ENCODE measurements around the gene RPL27A.
A peak's percentile ranks its signal among the peaks of the same experiment; 100 is the strongest.

RPL27A gene

GRCh38 chr11:8707541-8708191 lies 25.1 kb downstream of the RPL27A start:
- no peak for DNase-seq (ENCODE audit: low read depth)
- H3K4me3 ChIP-seq (ENCODE audit: low read length), result no peak overlapping the region
- TF ChIP-seq CTCF (conservative IDR thresholded peaks at IDR 0.05; ENCODE audit: low read depth, low read length), result no peak

GRCh38 chr11:8709002-8709672 lies 26.5 kb downstream of the RPL27A start:
- TF ChIP-seq CTCF (conservative IDR thresholded peaks at IDR 0.05; ENCODE audit: low read depth, low read length), result no peak
- peak; percentile 96 for DNase-seq (ENCODE audit: low read depth)
- H3K4me3 ChIP-seq (ENCODE audit: low read length), result no peak overlapping the region

GRCh38 chr11:8709777-8710176 lies 27.2 kb downstream of the RPL27A start:
- no peak for TF ChIP-seq CTCF (conservative IDR thresholded peaks at IDR 0.05; ENCODE audit: low read depth, low read length)
- no peak for DNase-seq (ENCODE audit: low read depth)
- H3K4me3 ChIP-seq (ENCODE audit: low read length), result no peak overlapping the region

GRCh38 chr11:8711895-8712442 lies 29.4 kb downstream of the RPL27A start:
- TF ChIP-seq CTCF (conservative IDR thresholded peaks at IDR 0.05; ENCODE audit: low read depth, low read length), result no peak
- H3K4me3 ChIP-seq (ENCODE audit: low read length), result no peak overlapping the region
- no peak for DNase-seq (ENCODE audit: low read depth)

- DNase-seq (ENCODE audit: low read depth), result no peak
- no peak overlapping the region for H3K4me3 ChIP-seq (ENCODE audit: low read length)
- TF ChIP-seq CTCF (conservative IDR thresholded peaks at IDR 0.05; ENCODE audit: low read depth, low read length), result no peak
Measured at GRCh38 chr11:8712506-8712905, 29.9 kb downstream of the RPL27A start.

GRCh38 chr11:8713760-8714454 lies 31.3 kb downstream of the RPL27A start:
- no peak for DNase-seq (ENCODE audit: low read depth)
- H3K4me3 ChIP-seq (ENCODE audit: low read length), result no peak overlapping the region
- no peak for TF ChIP-seq CTCF (conservative IDR thresholded peaks at IDR 0.05; ENCODE audit: low read depth, low read length)
